ENCODE results near the gene ASB16. TPM values are rescaled to one million over a fixed set of nuclear protein-coding genes. Genes with fewer than 3 reads are reported as not detected.
A peak's percentile ranks its signal among the peaks of the same experiment; 100 is the strongest.
"Not testable (repeated sequence)": the region's sequence is repeated elsewhere in the genome, so short reads cannot be mapped to it uniquely, and the experiment has no call there.

Gene ASB16
- total RNA-seq, 1 donor from 2014 or later: not detected

DNA sequence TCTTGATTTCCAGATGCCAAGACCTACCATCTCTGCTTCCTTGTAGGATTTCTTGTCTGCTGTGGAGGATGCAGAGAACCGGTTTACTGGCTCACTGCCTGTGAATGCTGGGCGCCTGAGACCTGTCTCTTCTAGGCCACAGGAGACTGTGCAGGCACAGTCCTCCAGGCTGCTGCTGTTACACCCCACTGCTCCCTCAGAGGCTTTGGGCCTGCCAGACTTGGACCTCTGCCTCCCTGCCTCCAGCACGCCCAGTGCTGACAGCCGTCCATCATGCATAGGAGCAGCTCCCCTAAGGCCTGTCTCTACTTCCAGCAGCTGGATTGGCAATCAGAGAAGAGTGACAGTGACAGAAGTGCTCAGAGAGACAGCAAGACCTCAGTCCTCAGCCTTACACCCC is 22.7 kb upstream of the ASB16 start:
- no peak for DNase-seq (ENCODE audit: low read depth in 2 of 2)

DNA sequence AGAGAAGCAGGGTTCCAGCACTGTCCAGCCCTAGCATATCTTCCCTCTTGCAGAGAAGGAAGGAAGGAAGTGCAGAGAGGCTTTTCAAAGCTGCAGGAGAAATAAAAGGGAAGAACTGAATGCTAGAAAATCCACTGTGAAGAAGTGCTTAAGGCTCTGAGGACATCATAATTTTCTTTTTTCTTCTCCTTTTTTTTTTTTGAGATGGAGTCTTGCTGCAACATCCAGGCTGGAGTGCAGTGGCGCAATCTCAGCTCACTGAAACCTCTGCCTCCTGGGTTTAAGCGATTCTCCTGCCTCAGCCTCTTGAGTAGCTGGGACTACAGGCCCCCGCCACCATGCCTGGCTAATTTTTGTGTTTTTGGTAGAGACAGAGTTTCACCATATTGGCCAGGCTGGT is 21.4 kb upstream of the ASB16 start:
- DNase-seq (ENCODE audit: low read depth in 2 of 2): not testable (repeated sequence)

- no peak for DNase-seq (ENCODE audit: low read depth in 2 of 2)
Observed at GRCh38 chr17:44149750-44150329, 20.7 kb upstream of the ASB16 start.

DNA sequence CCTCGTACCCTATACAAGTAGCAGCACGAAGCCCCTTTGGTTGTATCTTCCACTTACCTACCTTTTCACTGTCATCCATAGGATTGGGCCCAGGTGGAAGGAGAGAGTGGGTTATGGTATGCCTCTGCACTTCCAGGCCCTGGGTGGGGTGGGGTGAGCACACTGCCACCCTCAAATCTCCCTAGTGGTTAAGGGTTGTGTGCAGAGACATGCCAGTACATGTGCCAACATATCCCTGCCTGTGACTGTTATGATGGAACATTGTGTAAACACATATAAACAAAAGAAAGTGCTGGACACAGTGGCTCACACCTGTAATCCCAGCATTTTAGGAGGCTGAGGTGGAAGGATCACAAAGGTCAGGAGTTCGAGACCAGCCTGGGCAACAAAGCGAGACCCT is 17.6 kb upstream of the ASB16 start:
- no peak for DNase-seq (ENCODE audit: low read depth in 2 of 2)

DNA sequence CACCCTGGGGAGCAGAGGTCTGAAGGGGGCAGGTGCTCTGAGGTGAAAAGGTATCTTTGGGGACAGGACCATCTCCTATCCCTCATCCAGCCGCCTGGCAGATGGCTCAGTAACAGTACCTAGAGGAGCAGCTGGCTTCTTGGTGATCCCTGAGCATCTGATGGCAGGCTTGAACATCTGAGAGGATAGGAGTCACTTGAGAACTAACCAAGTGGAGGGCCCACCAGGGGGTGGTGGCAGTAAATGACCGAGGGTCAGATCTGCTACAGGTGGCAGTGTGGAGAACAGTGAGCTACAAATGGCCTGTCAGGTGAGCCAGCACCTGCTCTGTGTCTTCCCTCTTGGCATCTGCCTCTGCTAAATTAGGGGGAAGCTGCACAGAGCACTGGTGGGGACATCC is 15.0 kb upstream of the ASB16 start:
- no peak for DNase-seq (ENCODE audit: low read depth in 2 of 2)

- no peak for DNase-seq (ENCODE audit: low read depth in 2 of 2)
Observed at GRCh38 chr17:44159519-44160210, 10.8 kb upstream of the ASB16 start.

DNA sequence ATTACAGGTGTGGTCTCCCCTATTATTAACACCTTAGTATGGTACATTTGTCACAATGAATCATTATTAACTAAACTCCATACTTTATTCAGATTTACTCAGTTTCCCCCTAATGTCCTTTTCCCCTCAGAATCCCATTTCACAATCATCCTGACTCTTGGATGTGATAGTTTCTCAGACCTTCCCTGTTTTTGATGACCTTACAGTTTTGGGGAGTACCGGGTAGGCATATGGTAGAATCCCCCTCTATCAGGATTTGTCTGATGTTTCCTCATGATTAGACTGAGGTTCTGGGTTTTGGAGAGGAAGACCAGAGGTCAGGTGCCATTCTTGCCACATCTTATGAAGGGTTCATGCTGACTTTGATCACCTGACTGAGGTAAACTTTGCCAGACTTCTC is 6.0 kb upstream of the ASB16 start:
- DNase-seq (ENCODE audit: low read depth in 2 of 2): no peak

- no peak for DNase-seq (ENCODE audit: low read depth in 2 of 2)
Observed at GRCh38 chr17:44167181-44167861, 3.2 kb upstream of the ASB16 start.

- no peak for DNase-seq (ENCODE audit: low read depth in 2 of 2)
Observed at GRCh38 chr17:44170135-44170498, 387 bp upstream of the ASB16 start.

- no peak for DNase-seq (ENCODE audit: low read depth in 2 of 2)
Observed at GRCh38 chr17:44171931-44172455, 1.5 kb downstream of the ASB16 start.

- no peak for DNase-seq (ENCODE audit: low read depth in 2 of 2)
Observed at GRCh38 chr17:44174427-44174826, 3.9 kb downstream of the ASB16 start.

DNA sequence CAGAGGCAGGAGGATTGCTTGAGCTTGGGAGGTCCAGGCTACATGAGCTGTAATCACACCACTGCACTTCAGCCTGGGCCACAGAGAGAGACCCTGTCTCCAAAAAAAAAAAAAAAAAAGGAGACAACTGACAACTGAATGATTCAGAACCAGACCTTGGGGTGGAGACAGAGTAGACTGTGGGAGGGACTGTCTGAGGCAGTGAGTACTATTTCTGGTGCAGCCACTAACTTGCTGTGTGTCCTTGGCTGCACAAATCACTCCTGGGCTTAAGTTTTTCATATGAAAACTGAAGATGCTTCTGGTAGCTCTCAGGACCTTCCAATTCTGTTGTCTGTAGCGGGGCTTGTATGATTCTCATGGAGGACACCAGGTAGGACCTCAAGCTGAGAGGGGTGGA is 5.8 kb downstream of the ASB16 start:
- DNase-seq (ENCODE audit: low read depth in 2 of 2): no peak

- DNase-seq (ENCODE audit: low read depth in 2 of 2): no peak
Observed at GRCh38 chr17:44176671-44177501, 6.4 kb downstream of the ASB16 start.

GRCh38 chr17:44177640-44178039 is 7.1 kb downstream of the ASB16 start:
- no peak for DNase-seq (ENCODE audit: low read depth in 2 of 2)

GRCh38 chr17:44178133-44178532 is 7.6 kb downstream of the ASB16 start:
- no peak for DNase-seq (ENCODE audit: low read depth in 2 of 2)

DNA sequence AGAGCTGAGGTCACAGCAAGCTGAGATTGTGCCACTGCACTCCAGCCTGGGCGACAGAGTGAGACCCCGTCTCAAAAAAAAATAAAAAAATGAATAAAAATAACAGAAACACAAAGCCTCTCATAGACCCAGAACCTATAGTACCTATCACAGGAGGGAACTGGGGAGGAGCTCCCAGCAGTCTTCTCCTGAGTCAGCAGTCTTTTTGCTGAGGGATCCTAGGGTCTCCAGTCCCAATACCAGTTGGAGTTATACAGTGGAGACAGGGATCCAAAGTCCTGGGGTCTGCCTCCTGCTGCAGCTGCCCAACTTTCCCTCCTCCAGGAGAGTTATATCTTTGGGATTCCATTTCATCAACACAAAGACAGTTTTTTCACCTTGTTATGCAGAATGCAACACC is 12.5 kb downstream of the ASB16 start:
- DNase-seq (ENCODE audit: low read depth in 2 of 2): no peak

DNA sequence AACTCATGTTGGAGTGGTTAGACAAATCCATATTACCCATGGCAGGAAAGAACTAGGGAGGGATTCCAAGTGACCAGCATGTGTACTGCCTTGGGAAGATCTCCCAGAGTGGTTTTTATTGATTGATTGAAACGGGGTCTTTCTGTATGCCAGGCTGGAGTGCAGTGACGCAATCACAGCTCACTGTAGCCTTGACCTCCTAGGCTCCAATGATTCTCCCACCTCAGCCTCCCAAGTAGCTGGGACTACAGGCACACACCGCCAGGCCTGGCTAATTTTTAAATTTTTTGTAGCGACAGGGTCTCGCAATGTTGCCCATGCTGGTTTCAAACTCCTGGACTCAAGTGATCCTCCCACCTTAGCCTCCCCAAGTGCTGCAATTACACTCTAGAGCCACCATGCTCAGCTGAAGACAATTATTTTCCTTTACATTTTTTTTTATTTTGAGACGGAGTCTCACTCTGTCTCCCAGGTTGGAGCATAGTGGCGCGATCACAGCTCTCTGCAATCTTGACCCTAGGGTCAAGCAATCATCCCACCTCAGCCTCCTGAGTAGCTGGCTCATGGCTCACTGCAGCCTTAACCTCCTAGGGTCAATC is 13.8 kb downstream of the ASB16 start:
- DNase-seq (ENCODE audit: low read depth in 2 of 2): no peak

DNA sequence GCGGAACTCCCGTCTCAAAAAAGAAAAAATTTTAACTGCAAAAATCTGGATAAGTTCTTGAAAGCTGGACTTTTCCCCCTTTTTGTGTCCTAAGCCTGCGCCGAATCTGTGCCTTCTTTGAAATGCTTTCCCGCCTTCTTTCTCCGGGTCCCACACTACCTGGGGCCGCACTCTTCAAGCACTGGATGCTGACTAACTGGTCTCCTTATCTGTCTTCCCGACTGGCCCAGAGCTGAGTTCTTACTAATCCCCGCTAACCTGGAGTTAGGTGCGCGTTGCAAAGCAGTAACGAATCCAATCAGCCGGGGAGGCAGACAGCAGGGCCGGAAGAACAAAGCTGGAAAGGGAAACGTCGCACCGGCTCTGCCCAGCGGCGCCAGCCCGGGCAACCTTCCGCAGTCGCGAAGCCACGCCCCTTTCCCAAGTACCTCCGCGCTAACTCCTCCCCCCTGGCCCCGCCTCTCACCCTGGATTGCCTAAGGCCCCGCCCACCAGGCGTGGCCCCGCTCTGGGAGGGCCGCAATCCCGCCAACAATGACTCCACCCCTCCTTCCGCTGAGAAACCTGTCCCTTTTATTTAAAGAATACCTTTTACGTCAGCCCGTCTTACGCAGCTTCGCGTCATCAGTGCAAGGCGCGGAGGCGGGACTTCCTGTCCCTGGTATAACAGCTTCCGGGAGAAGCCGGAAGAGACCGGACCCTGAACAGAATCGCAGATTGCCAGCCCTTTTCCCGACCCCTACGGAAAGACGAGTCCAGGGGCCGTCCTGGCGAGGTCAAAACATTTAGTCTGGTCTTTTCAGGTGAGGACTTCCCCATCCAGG is 16.0 kb downstream of the ASB16 start, which contains the start of gene TMUB2:
Gene TMUB2 (plus strand): TSS at position 666 of the 824 bp plus-strand sequence. CDS start 737 bp downstream, outside the sequence.
- peak; percentile 99 to 100 for DNase-seq (ENCODE audit: low read depth in 2 of 2)

GRCh38 chr17:44187131-44187899 is 16.8 kb downstream of the ASB16 start:
- DNase-seq (ENCODE audit: low read depth in 2 of 2): peak; percentile 32 to 40
